NCI-H524 (cell line): ENCODE measurements around the gene CERS4.
"Not testable (repeated sequence)": the region's sequence is repeated elsewhere in the genome, so short reads cannot be mapped to it uniquely, and the experiment has no call there.

Experiments
- DNase-seq, 2 experiments: peaks; one replicate each; lab custom pipeline; 2025; lab: John Stamatoyannopoulos, UW

The CERS4 gene

DNA sequence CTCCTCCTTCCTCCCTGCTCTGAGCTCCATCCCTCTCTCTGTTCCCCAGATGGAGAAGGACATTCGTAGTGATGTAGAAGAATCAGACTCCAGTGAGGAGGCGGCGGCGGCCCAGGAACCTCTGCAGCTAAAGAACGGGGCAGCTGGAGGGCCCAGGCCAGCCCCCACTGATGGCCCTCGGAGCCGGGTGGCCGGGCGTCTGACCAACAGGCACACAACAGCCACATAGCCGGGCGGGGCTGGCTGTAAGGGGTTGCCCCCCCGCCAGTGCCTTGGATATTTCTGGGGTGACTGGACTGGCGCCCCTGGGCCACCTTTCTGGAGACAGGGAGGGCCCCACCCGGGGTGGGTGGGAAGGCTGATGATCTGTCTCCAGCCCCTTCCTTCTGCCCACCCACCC, 52.7 kb downstream of the CERS4 start:
- DNase-seq, result no peak

DNA sequence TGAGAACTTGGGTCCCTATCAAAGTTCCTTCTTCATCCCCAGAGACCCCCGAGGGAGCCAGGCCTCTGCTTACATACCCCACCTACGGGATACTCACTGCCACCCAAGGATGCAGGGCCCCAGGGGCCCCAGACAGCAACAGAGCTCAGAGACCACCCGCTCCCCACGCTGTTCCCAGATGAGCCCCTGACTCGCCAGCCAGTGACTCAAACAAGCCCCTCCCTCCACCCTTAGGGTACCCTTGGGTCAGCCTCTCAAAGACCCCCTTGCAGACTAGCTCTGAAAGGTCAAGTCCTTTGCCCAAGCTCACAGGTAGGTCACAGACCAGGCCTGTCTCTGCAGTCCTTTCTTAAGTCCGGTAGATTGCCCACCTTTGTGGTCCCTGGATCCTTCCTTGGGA, 53.3 kb downstream of the CERS4 start:
- DNase-seq, result no peak

DNA sequence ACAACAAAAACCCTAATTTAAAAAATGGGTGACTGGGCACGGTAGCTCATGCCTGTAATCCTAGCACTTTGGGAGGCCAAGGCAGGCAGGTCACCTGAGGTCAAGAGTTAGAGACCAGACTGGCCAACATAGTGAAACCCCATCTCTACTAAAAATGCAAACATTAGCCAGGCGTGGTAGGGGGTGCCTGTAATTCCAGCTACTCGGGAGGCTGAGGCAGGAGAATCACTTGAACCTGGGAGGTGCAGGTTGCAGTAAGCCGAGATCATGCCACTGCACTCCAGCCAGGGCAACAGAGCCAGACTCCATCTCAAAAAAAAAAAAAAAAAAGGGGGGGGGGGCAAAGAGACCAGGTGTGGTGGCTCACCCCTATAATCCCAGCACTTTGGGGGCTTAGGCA, 55.1 kb downstream of the CERS4 start:
- DNase-seq, result not testable (repeated sequence)

DNA sequence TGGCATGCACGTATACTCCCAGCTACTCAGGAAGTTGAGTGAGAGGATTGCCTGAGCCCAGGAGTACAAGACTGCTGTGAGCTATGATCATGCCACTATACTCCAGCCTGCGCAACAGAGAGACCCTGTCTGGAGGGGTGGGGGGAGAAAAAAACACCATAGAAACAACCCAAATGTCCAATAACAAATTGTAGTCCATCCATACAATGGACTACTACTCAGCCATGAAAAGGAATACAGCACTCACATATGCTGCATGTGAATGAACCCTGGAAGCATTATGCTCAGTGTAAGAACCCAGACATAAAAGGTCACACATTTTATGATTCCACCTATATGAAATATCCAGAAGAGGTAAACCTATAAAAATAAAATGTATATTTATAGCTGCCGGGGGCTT, 56.7 kb downstream of the CERS4 start:
- no peak for DNase-seq

DNA sequence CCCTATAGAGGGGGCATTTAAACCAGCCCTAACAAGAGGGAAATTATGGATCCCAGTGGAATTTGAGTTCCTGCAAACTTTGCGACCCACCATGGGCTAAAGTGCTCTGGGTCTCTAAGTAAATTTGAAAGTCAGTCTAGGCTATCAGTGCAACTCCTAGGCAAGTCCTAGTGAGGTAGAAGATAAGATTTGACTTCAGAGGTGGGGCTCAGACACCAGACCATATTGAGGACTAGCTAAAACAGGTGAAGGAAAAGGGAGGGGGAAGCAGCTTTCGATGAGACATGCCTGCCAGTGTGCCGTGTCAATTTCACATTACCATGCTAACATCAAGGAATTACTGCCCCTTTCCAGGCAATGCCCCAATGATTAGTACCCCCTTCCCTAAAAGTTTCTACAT, 60.6 kb downstream of the CERS4 start:
- no peak for DNase-seq

DNA sequence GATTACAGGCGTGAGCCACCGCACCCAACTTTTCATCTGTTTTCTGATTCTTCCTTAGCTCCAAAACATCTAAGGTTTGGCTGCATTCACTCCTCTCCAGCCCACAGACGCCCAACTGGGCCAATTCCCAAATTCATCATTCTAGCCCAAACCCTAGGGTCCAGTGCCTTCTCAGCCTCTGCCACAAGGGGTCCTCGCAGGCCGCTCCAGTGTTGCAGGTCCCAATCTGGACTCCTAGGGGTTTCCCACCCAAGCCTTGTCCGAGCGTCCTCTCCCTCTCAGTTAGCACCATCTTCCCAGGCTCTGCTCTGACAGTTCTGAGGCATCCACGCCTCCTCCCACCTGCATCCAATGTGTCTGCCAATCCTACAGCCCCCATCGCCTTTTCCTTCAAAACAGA, 67.3 kb downstream of the CERS4 start:
- not testable (repeated sequence) for DNase-seq

DNA sequence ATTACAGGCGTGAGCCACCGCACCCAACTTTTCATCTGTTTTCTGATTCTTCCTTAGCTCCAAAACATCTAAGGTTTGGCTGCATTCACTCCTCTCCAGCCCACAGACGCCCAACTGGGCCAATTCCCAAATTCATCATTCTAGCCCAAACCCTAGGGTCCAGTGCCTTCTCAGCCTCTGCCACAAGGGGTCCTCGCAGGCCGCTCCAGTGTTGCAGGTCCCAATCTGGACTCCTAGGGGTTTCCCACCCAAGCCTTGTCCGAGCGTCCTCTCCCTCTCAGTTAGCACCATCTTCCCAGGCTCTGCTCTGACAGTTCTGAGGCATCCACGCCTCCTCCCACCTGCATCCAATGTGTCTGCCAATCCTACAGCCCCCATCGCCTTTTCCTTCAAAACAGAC, 82.2 kb downstream of the CERS4 start:
- DNase-seq, result not testable (repeated sequence)

DNA sequence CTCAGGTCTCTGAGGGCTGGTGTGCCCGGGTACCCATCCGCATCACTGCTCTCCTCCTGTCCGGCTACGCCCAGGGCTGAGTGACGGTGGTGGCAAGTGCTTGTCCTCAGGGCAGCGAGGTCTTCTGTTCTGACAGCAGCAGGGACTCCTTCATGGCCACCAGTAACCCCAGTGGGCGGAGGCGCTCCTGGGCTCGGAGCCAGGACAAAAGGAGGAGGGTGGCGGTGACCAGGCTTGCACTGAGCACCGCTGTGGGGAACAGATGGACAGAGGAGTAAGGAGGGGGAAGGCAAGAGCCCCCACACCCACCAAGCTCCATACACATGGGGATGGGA, 93.2 kb downstream of the CERS4 start:
- peak; percentile 86 to 92 for DNase-seq

DNA sequence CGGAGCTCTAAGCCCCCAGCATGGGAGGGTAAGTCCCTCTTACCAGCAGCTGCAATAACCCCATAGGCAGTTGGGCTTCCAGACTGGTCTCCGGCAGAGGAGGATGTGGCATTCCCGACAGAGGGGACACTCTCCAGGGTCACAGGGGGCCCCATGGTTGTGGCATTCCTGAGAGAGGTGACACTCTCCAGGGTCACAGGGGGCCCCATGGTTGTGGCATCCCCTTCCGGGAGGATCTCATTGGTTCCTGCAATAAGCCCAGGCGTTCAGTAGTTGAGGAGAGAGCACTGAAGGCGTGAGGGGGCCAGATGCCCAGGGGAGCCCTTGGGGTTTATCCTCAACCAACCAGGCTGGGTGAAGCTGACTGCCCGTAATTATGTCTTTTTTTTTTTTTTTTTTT, 93.6 kb downstream of the CERS4 start:
- DNase-seq, result peak in 1 of 2 experiments; percentile 84

DNA sequence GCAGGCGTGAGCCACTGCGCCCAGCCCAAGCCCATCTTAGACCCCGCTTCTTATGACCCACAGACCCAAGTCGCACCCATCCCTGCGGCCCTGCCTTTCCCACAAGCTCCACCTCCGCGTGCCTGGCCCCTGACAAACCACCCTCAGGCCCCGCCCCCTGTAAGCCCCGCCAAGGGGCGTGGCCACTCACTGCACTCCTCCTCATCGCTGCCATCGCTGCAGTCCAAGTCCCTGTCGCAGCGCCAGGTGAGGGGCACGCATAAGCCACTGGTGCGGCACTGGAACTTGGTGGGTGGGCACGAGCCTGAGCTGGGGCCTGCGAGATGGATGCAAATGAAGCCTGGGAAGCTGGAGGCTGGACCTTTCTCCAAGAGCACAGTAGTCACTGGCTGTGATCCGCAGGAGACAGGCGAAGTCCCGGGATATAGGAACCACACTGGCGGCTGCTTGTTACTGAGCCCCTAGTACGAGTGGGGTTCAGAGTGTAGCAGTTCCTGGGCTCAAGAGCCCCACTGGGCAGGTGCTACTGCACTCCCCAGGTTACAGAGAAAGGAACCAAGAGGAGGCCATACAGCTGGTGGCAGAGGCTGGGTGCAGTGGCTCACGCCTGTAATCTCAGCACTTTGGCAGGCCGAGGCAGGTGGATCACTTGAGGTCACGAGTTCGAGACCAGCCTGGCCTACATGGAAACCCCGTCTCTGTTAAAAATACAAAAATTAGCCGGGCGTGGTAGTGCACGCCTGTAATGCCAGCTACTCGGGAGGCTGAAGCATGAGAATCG, 95.9 kb downstream of the CERS4 start:
- DNase-seq, result no peak

DNA sequence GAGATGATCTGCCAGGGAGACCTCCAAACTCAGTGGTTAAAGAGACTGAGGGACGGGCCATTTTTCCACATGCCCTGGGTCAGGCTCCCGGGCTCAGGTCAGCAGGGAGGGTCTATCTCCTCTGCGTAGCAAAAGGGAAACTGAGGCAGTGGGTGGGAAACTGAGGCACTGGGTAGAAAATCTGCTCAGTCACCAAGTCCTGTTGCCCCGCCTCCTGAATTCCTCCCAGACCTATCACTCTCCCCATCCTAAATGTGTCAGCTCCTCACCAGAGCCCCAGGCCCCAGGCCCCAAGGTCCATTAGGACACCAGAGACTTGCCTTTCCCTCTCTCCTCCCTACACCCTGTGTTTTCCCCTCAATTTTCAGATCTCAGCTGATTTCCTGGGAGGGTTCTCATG, 96.6 kb downstream of the CERS4 start:
- DNase-seq, result no peak

DNA sequence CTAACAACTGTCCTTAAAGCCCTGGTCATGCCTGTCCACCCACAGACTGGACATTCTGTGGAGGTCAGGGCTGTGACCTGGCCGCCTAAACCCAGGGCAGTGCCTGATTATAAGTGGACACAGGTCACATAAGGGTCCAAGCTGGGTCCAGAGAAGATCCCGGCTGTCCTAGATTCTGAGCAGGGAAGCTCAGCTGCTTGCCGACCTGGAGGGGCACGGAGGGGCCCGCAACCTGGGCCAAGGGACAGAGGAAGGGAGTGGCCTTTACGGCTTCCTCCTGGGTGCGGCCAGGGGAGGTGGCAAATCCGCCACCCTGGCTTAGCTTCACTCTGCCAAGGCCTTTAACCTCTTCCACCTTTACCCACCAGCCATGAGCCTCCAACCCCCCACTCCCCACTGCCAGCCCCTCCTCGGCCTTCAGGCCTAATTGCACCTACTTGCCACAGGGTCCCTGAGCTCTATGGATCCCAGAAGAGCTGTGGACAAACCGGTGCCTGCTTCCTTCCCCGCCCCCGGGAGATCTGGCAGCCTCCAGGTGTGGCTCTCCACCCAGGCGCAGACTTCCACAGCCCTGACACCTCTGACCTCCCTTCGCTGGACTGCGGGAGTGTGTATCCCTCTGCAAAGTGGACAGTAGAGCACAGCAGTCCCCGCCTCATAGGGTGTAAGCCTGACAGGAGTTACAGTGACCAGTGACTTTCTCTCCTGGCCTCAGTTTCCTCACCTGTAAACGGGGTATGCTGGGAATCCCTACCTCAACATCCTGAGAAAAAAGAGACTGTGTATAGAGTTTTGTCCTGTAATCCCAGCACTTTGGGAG, 97.3 kb downstream of the CERS4 start:
- no peak for DNase-seq

DNA sequence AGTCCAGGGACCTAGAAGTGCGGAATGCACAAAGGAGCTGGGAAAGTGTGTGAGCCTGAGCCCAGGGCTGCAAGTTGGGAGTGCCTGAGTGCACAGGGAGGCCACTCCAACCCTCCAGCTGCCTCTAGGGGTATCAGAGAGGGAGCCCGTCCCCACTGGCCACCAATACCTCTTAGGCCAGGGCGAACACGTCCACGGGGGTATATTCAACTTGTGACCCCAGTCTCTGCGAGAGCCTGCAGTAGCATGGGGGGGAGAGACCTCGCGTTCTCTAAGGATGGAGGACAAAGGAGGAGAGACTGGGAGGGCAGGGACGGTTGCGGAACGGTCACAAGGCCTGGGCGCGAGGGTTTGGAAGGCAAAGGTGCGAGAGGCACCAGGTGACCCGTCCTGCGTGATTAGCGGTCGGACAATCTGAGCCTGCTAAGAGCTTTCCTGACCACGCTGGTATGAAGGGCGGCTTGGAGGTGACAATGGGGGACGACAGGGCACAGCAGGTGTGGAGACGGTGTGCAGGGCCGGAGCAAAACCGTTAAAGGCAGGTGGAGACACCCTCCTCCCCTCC, 98.3 kb downstream of the CERS4 start:
- peak in 1 of 2 experiments; percentile 41 for DNase-seq

DNA sequence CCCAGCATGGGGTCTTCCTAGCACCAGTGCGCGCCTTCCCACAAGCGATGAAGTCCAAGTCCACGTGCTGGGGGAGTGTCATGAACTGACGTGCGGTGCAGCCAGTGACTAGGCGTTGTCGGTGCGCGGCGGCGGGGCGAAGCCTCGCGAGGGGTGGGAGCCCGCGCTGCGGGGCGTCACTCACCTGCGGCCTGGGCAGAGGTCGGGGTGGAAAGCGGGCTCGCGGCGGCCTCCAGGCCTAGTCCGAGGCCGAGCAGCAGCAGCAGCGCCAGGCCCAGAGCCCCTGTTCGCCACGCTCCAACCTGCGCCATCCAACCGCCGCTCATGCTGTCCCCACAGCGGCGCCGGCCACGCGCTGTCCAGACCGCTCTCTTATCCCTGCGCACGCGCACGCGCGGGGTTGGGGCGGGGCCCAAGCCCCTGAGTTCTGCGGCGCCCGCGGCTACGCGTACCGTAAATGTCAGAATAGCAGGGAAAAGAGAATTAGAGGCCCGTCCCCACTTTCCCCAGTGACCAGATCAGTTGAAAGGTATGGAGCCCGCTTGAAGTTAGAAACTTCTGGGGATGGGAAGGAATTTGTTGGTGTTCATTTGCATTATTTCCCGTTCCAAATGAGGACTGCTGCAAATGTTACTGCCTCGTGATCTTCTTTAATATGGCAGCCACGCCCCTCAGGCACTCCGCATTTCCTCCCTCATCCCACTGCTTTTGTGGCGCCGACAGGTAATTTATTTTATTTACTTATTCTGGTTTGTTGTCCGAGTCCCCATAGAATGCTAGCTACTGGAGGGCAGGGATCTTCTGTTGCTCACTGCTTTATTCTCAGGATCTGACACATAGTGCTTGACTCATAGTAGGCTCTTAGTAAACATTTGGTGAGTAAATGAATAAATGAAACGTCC, 99.0 kb downstream of the CERS4 start, which contains the start of gene CD320:
Gene CD320 (minus strand): TSS at position 394 of the 902 bp plus-strand sequence. CDS start 68 bp downstream, at position 326.
- peak; percentile 80 to 91 for DNase-seq

DNA sequence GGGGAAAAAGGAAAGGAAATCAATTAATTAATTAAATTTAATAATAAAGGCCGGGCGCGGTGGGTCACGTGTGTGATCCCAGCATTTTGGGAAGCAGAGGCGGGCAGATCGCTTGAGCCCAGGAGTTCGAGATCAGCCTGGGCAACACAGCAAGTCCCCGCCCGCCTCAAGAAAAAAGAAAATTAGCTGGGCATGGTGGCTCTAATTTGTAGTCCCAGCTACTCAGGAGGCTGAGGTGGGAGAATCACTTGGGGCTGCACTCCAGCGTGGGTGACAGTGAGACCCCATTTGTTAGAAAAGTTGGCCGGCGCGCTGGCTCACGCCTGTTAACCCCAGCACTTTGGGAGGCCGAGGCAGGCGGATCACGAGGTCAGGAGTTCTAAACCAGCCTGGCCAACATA, 99.7 kb downstream of the CERS4 start:
- no peak for DNase-seq

DNA sequence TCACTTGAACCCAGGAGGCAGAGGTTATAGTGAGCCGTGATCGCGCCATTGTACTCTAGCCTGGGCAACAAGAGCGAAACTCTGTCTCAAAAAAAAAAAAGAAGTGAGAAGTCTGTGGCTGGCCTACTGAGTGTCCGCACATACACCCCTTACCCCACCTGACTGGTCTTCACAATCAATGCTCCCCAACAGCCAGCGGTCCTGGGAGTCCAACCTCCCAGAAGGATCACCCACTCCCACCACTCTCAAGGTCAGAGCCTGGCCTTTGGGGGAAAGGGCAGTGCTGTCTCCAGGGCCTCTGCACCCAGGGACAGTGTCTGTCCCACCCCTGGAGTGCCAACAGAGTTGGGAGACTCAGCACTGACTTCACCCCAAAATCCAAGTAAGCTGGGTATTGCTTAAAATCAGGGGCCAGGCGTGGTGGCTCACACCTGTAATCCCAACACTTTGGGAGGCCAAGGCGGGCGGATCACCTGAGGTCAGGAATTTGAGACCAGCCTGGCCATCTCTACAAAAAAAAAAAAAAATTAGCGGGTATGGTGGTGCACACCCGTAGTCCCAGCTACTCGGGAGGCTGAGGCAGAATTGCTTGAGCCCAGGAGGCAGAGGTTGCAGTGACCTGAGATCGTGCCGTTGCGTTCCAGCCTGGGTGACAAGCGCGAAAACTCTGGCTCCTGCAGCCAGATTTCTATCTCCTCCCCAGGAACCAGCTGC, 101.3 kb downstream of the CERS4 start:
- no peak for DNase-seq

DNA sequence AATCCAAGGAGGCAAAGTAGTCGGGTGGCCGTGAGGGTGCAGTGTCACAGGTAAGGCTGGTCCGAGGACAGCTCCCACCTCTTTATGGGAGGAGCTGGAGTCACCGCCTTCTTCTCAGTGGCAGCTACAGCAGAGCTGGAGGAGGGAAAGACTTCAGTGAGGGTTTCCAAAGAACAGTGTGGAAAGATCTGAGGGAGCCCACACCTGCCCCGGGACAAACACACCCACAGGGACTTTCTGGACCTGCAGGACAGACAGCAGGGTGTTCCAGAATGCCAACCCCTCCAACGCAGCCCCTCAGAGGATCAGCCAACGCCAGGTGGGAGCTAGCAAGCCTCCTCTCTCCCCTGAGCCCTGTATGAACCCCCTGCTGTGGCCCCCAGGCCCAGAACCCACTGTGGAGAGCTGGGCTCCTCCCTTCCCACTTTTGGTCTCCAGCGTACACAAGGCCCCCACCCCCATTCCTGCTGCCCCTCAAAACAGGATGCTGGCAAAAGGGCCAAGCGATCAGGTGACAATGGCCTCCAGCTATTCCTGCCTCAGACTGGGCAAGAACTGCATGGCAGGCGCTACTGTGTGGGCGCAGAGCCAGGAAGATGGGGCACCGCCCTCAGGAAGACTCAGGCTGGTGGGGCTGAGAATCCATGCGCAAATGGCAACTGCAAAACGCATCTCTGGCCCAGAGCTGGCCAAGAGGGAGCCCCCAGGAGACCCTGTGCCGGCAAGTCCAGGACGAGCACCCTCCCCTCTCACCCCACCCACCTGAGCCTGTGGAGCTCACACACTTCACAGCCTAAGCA, 102.5 kb downstream of the CERS4 start:
- DNase-seq, result no peak
